Loucy (cell line): ENCODE results near the gene MSMB.

Source experiments
- H2AFZ ChIP-seq: fragments of 200-600 bp; sonication (generic); 2 replicates; pipeline ENCODE4 v1.6.0; 2016; ENCODE audit warnings: antibody characterized with exemption, mild to moderate bottlenecking, low read length, moderate library complexity
- H3F3A ChIP-seq: fragments of 200-600 bp; 2 replicates; pipeline ENCODE4 v1.6.0; 2016; ENCODE audit warnings: antibody characterized with exemption, low read depth, mild to moderate bottlenecking
- H3K27me3 ChIP-seq: fragments of 200-600 bp; sonication (generic); 2 replicates; pipeline ENCODE4 v1.6.1; 2014; ENCODE audit warnings: low read length, mild to moderate bottlenecking; ENCODE audit not compliant: insufficient read depth, poor library complexity, severe bottlenecking
- H3K36me3 ChIP-seq: fragments of 200-600 bp; sonication (generic); 2 replicates; pipeline ENCODE4 v1.6.1; 2016; ENCODE audit warnings: low read length; ENCODE audit not compliant: insufficient read depth
- H3K4me1 ChIP-seq: fragments of 200-600 bp; sonication (generic); 2 replicates; pipeline ENCODE4 v1.5.1; 2014; ENCODE audit warnings: low read length, mild to moderate bottlenecking; ENCODE audit not compliant: insufficient read depth, poor library complexity, severe bottlenecking
- H3K4me2 ChIP-seq: fragments of 200-600 bp; sonication (generic); 2 replicates; pipeline ENCODE4 v1.6.0; 2014; ENCODE audit warnings: antibody characterized with exemption, low read length, low read depth, mild to moderate bottlenecking; ENCODE audit not compliant: poor library complexity, severe bottlenecking
- H3K4me3 ChIP-seq: fragments of 200-600 bp; sonication (generic); 2 replicates; pipeline ENCODE4 v1.5.1; 2014; ENCODE audit warnings: low read length, mild to moderate bottlenecking, mixed read lengths; ENCODE audit not compliant: poor library complexity, severe bottlenecking
- H3K79me2 ChIP-seq: fragments of 200-600 bp; sonication (generic); 2 replicates; pipeline ENCODE4 v1.6.1; 2014; ENCODE audit warnings: low read length; ENCODE audit not compliant: insufficient read depth
- H3K9ac ChIP-seq: fragments of 200-600 bp; sonication (generic); 2 replicates; pipeline ENCODE4 v1.6.0; 2014; ENCODE audit warnings: mild to moderate bottlenecking, low read depth, low read length, moderate library complexity; ENCODE audit not compliant: poor library complexity, severe bottlenecking
- H3K9me2 ChIP-seq: fragments of 200-600 bp; sonication (generic); replicated peaks from 2 replicates; pipeline ENCODE4 v1.6.1; 2016; ENCODE audit warnings: low read depth, low read length, mixed read lengths
- H3K9me3 ChIP-seq: fragments of 200-600 bp; sonication (generic); 2 replicates; pipeline ENCODE4 v1.6.1; 2014; ENCODE audit warnings: mild to moderate bottlenecking, antibody characterized with exemption, low read length, low read depth; ENCODE audit not compliant: insufficient read depth
- H4K20me1 ChIP-seq: fragments of 200-600 bp; sonication (generic); 2 replicates; pipeline ENCODE4 v1.6.0; 2014; ENCODE audit warnings: antibody characterized with exemption, low read length, mild to moderate bottlenecking; ENCODE audit not compliant: insufficient read depth, poor library complexity, severe bottlenecking
- CTCF ChIP-seq: fragments of 200-600 bp; sonication (generic); conservative IDR thresholded peaks from 2 replicates; pipeline ENCODE4 v1.5.1; 2014; ENCODE audit warnings: mild to moderate bottlenecking, antibody characterized with exemption, low read length
- EZH2phosphoT487 ChIP-seq: fragments of 200-600 bp; IDR thresholded peaks from 2 replicates; pipeline ENCODE4 v1.6.1; 2018; ENCODE audit warnings: antibody characterized with exemption, mild to moderate bottlenecking, moderate library complexity, borderline replicate concordance

Gene MSMB

GRCh38 chr10:46053534-46054434 is 7.7 kb upstream of the MSMB start:
- Histone ChIP-seq H3K9me2 (no peaks in the 10 kb centered on the region), H3K27me3 (no peaks in the 10 kb centered on the region), H4K20me1 (no peaks in the 10 kb centered on the region), H3F3A (no peaks in the 10 kb centered on the region), H3K9ac (peak overlapping the region; percentile 56), H3K79me2 (no peaks in the 10 kb centered on the region), H3K9me3 (0 out of 2 replicates have a peak, but pooled peaks cover 5% of the 10 kb centered on the region), H3K4me2 (peak overlapping the region; percentile 47), H2AFZ (no peak overlapping the region), H3K4me3 (no peak overlapping the region), H3K36me3 (no peaks in the 10 kb centered on the region), H3K4me1 (peaks cover 51% of the 10 kb centered on the region)
- TF ChIP-seq EZH2phosphoT487 (no peak), CTCF (no peak)

GRCh38 chr10:46052791-46053375 is 6.8 kb upstream of the MSMB start:
- Histone ChIP-seq H3K79me2 (no peaks in the 10 kb centered on the region), H4K20me1 (no peaks in the 10 kb centered on the region), H3K4me1 (peaks cover 51% of the 10 kb centered on the region), H3K9me2 (no peaks in the 10 kb centered on the region), H2AFZ (peak overlapping the region; percentile 30; the same call in 1 of the 2 replicates), H3K4me3 (no peak overlapping the region), H3K36me3 (no peaks in the 10 kb centered on the region), H3K9ac (no peak overlapping the region), H3K9me3 (0 out of 2 replicates have a peak, but pooled peaks cover 5% of the 10 kb centered on the region), H3K27me3 (no peaks in the 10 kb centered on the region), H3K4me2 (no peak overlapping the region), H3F3A (no peaks in the 10 kb centered on the region)
- TF ChIP-seq EZH2phosphoT487, result no peak
- no peak for TF ChIP-seq CTCF

GRCh38 chr10:46052057-46052790 is 6.2 kb upstream of the MSMB start:
- Histone ChIP-seq H2AFZ (peak overlapping the region; percentile 30; the same call in 1 of the 2 replicates), H3K4me1 (peaks cover 51% of the 10 kb centered on the region)

More at GRCh38 chr10:46052057-46052790, 6.2 kb upstream of the MSMB start:
- H3K36me3 ChIP-seq, result no peaks in the 10 kb centered on the region
- H3K4me2 ChIP-seq, result no peak overlapping the region
- H3K9me3 ChIP-seq, result 0 out of 2 replicates have a peak, but pooled peaks cover 3% of the 10 kb centered on the region
- TF ChIP-seq EZH2phosphoT487, result no peak
- TF ChIP-seq CTCF, result no peak
- no peaks in the 10 kb centered on the region for H3K27me3 ChIP-seq
- H3K9me2 ChIP-seq, result no peaks in the 10 kb centered on the region
- no peaks in the 10 kb centered on the region for H3K79me2 ChIP-seq
- no peak overlapping the region for H3K9ac ChIP-seq
- no peak overlapping the region for H3K4me3 ChIP-seq
- H3F3A ChIP-seq, result no peaks in the 10 kb centered on the region
- H4K20me1 ChIP-seq, result no peaks in the 10 kb centered on the region
